HepG2 (cell line): ENCODE data around the gene ELMOD3. TPM values are rescaled to one million over a fixed set of nuclear protein-coding genes. Genes with fewer than 3 reads are reported as not detected.

Experiments used
- ARID2 ChIP-seq: sonication (generic); formaldehyde crosslinking; IDR thresholded peaks from 2 replicates; pipeline ENCODE4 v1.8.1; 2022; ENCODE audit warnings: mild to moderate bottlenecking, missing genetic modification reagents, borderline replicate concordance
- ATF4 ChIP-seq, 2 experiments: fragments of 450-650 bp in 1 of 2; sonication (generic) in 1 of 2; formaldehyde crosslinking; IDR thresholded peaks; 2 replicates each; pipeline versions ENCODE4 v1.5.0 to v1.8.0; 2020 to 2022; ENCODE audit warnings: mild to moderate bottlenecking in 1 of 2, missing genetic modification reagents in 1 of 2
- ELF3 ChIP-seq: IDR thresholded peaks from 2 replicates; pipeline ENCODE4 v1.6.1; 2016; ENCODE audit warnings: missing genetic modification reagents, missing compliant biosample characterization
- GABPB1 ChIP-seq: IDR thresholded peaks from 2 replicates; pipeline ENCODE4 v1.6.1; 2016; ENCODE audit warnings: mild to moderate bottlenecking, missing genetic modification reagents, moderate library complexity, missing compliant biosample characterization
- GATAD2A ChIP-seq: IDR thresholded peaks from 2 replicates; pipeline ENCODE4 v1.6.1; 2016
- HDAC1 ChIP-seq: sonication (generic); formaldehyde crosslinking; IDR thresholded peaks from 2 replicates; pipeline ENCODE4 v1.5.1; 2020; ENCODE audit warnings: mild to moderate bottlenecking, missing genetic modification reagents
- IRF9 ChIP-seq: sonication (generic); formaldehyde crosslinking; IDR thresholded peaks from 2 replicates; pipeline ENCODE4 v1.8.0; 2022; ENCODE audit warnings: missing genetic modification reagents, mild to moderate bottlenecking, borderline replicate concordance
- MIXL1 ChIP-seq: IDR thresholded peaks from 2 replicates; pipeline ENCODE4 v1.6.1; 2016
- MXI1 ChIP-seq: IDR thresholded peaks from 3 replicates; pipeline ENCODE4 v1.6.1; 2012; ENCODE audit warnings: low read depth, low read length, inconsistent platforms, borderline replicate concordance
- NAIF1 ChIP-seq: sonication (generic); formaldehyde crosslinking; IDR thresholded peaks from 2 replicates; pipeline ENCODE4 v1.5.0; 2020; ENCODE audit warnings: mild to moderate bottlenecking, missing genetic modification reagents, borderline replicate concordance
- NFKB2 ChIP-seq: sonication (generic); formaldehyde crosslinking; IDR thresholded peaks from 2 replicates; pipeline ENCODE4 v1.4.0; 2020; ENCODE audit warnings: missing genetic modification reagents, borderline replicate concordance
- NRL ChIP-seq: sonication (generic); formaldehyde crosslinking; IDR thresholded peaks from 2 replicates; pipeline ENCODE4 v1.5.0; 2020; ENCODE audit warnings: missing genetic modification reagents, mild to moderate bottlenecking, moderate library complexity, borderline replicate concordance
- PAX8 ChIP-seq: sonication (generic); formaldehyde crosslinking; IDR thresholded peaks from 2 replicates; pipeline ENCODE4 v1.8.0; 2022; ENCODE audit warnings: mild to moderate bottlenecking, missing genetic modification reagents, borderline replicate concordance
- SALL1 ChIP-seq: sonication (generic); formaldehyde crosslinking; IDR thresholded peaks from 2 replicates; pipeline ENCODE4 v1.8.0; 2022; ENCODE audit warnings: mild to moderate bottlenecking, missing genetic modification reagents
- SNAPC4 ChIP-seq: sonication (generic); formaldehyde crosslinking; IDR thresholded peaks from 2 replicates; pipeline ENCODE4 v1.4.0; 2020; ENCODE audit warnings: mild to moderate bottlenecking, missing genetic modification reagents
- TFAP4 ChIP-seq: sonication (generic); IDR thresholded peaks from 2 replicates; pipeline ENCODE4 v1.6.1; 2016; ENCODE audit warnings: low read depth, borderline replicate concordance
- U2AF1 ChIP-seq: fragments of 200-400 bp; formaldehyde crosslinking; optimal IDR thresholded peaks from 2 replicates; pipeline ENCODE3; 2017; ENCODE audit warnings: mild to moderate bottlenecking, low read depth, low read length
- ZNF205 ChIP-seq: IDR thresholded peaks from 2 replicates; pipeline ENCODE4 v1.6.1; 2018; ENCODE audit warnings: missing biosample characterization, missing genetic modification reagents
- ZNF367 ChIP-seq: sonication (generic); formaldehyde crosslinking; IDR thresholded peaks from 2 replicates; pipeline ENCODE4 v1.4.0; 2020; ENCODE audit warnings: missing genetic modification reagents, borderline replicate concordance
- ZNF549 ChIP-seq: sonication (generic); formaldehyde crosslinking; IDR thresholded peaks from 2 replicates; pipeline ENCODE4 v1.5.0; 2020; ENCODE audit warnings: missing genetic modification reagents
- ZNF605 ChIP-seq: sonication (generic); formaldehyde crosslinking; IDR thresholded peaks from 2 replicates; pipeline ENCODE4 v1.8.0; 2022; ENCODE audit warnings: mild to moderate bottlenecking, missing genetic modification reagents
- ZNF670 ChIP-seq: sonication (generic); formaldehyde crosslinking; IDR thresholded peaks from 2 replicates; pipeline ENCODE4 v1.8.0; 2022; ENCODE audit warnings: mild to moderate bottlenecking, missing genetic modification reagents, borderline replicate concordance
- ZNF724P ChIP-seq: sonication (generic); formaldehyde crosslinking; IDR thresholded peaks from 2 replicates; pipeline ENCODE4 v1.8.0; 2022; ENCODE audit warnings: missing genetic modification reagents, borderline replicate concordance
- polyA plus RNA-seq, 8 experiments: library from polyadenylated mRNA; depleted of rRNA in 3 of 8; stranded (reverse) in 7 of 8; unstranded in 1 of 8; fragments of >200 nt; fragmentation: Illumina TruSeq in 4 of 8; extraction: Trizol in 4 of 8; gene quantifications; 2 replicates each; pipeline versions ENCODE4 v1.2.1 to v1.2.3, GENCODE V29; 2011 to 2016; ENCODE audit warnings: low read depth in 4 of 8, missing spikeins in 1 of 8, mixed read lengths in 1 of 8; ENCODE audit not compliant: insufficient read depth in 1 of 8
- total RNA-seq, 5 experiments: library from RNA; depleted of rRNA; stranded (reverse); fragments of >200 nt; fragmentation: Illumina TruSeq; extraction: Trizol; gene quantifications; 2 replicates each; pipeline ENCODE4 v1.2.3, GENCODE V29; 2016; ENCODE audit warnings: low read depth in 1 of 5

The ELMOD3 gene
- total and polyA plus RNA-seq, 2 of the 13 experiments (the other 11 are each of a cell fraction or from before 2014, with no cell fraction given) = 13.3 to 19.5 TPM

- TF ChIP-seq ARID2 (CRISPR knock-in tag) (peak; percentile 86), ZNF205 (CRISPR knock-in tag) (no peak), NRL (CRISPR knock-in tag) (0 out of 2 replicates have a peak, but pooled peaks have one; percentile 61), ZNF670 (CRISPR knock-in tag) (0 out of 2 replicates have a peak, but pooled peaks have one; percentile 49), ZNF367 (CRISPR knock-in tag) (peak; percentile 81; the same call in 1 of the 2 replicates), SALL1 (CRISPR knock-in tag) (peak; percentile 10; the same call in 1 of the 2 replicates), ZNF605 (no peak), U2AF1 (no peak), PAX8 (CRISPR knock-in tag) (0 out of 2 replicates have a peak, but pooled peaks have one; percentile 66), ELF3 (peak; percentile 69), ZNF724P (CRISPR knock-in tag) (no peak), SNAPC4 (CRISPR knock-in tag) (no peak), ATF4 (CRISPR knock-in tag; IDR thresholded peaks at IDR 0.05) (no peak), GATAD2A (CRISPR knock-in tag) (no peak), GABPB1 (no peak), MXI1 (no peak), HDAC1 (peak; percentile 16; the same call in 1 of the 2 replicates), MIXL1 (no peak), ZNF549 (CRISPR knock-in tag) (no peak), NFKB2 (CRISPR knock-in tag) (peak; percentile 5; the same call in 1 of the 2 replicates), NAIF1 (CRISPR knock-in tag) (peak; percentile 77; the same call in 1 of the 2 replicates), IRF9 (CRISPR knock-in tag) (no peak; the same call in 1 of the 2 replicates), TFAP4 (peak; percentile 95)
These were observed 64.6 kb downstream of the ELMOD3 start (continued) for GRCh38 chr2:85419009-85419675.
